Left lung (tissue), 10 donors: ENCODE results near the gene KIAA1549. TPM values are rescaled to one million over a fixed set of nuclear protein-coding genes. Genes with fewer than 3 reads are reported as not detected.

Source experiments
- ATAC-seq: fragments of 200-7000 bp; cut with Tn5 transposase; one replicate; pipeline ENCODE4 v1.9.1; 2020; ENCODE audit warnings: moderate library complexity
- DNase-seq, 4 donors: peaks; one replicate each; pipeline ENCODE4 v3.0.0-alpha.2; 2013 to 2020
- H3K27ac ChIP-seq, 2 donors: fragments of 200-600 bp; sonication (generic) in 1 of 2; one replicate each; pipeline versions ENCODE4 v1.5.0 to v1.8.0; 2020 to 2021
- H3K27me3 ChIP-seq, 2 donors: fragments of 200-600 bp; sonication (generic) in 1 of 2; one replicate each; pipeline versions ENCODE4 v1.5.0 to v1.8.0; 2020 to 2021
- H3K36me3 ChIP-seq, 2 donors: fragments of 200-600 bp; sonication (generic) in 1 of 2; one replicate each; pipeline versions ENCODE4 v1.5.0 to v1.8.0; 2020 to 2021
- H3K4me1 ChIP-seq, 2 donors: fragments of 200-600 bp; one replicate each; pipeline ENCODE4 v1.8.0; 2021
- H3K4me3 ChIP-seq, 2 donors: fragments of 200-600 bp; sonication (generic) in 1 of 2; one replicate each; pipeline versions ENCODE4 v1.5.0 to v1.8.0; 2020 to 2021; ENCODE audit warnings: mild to moderate bottlenecking in 1 of 2
- H3K9me3 ChIP-seq, 2 donors: fragments of 200-600 bp; sonication (generic) in 1 of 2; one replicate each; pipeline versions ENCODE4 v1.5.0 to v1.8.0; 2020 to 2021
- CTCF ChIP-seq, 2 donors: fragments of 200-600 bp; sonication (generic) in 1 of 2; IDR thresholded peaks; one replicate each; pipeline versions ENCODE4 v1.5.0 to v1.8.0; 2021; ENCODE audit warnings: antibody characterized with exemption in 2 of 2
- intact Hi-C, 2 donors: fragments of 100-400 bp; cut with DNase I; formaldehyde crosslinking; loops; one replicate each; pipeline versions ENCODE4 v1.11.2 to v1.14.2; 2022
- polyA plus RNA-seq, 6 donors: library from polyadenylated mRNA; unstranded; fragments of 120-200 nt; gene quantifications; one replicate each; pipeline ENCODE4 v1.2.1, GENCODE V29; 2013; ENCODE audit not compliant: insufficient read length in 6 of 6
- total RNA-seq, 2 donors: library from RNA; stranded (reverse); fragmentation: NEBNext Ultra II Directional; extraction: Animal tissue kit (Norgen Biotek cat#: 25700); gene quantifications; one replicate each; pipeline ENCODE4 v1.2.1, GENCODE V29; 2021
- donor health status: DM: no; HTN: yes; CAD: no.
- donor health status: DM: no; HTN: no; CAD: no.

Gene KIAA1549
- total and polyA plus RNA-seq, 8 donors, result 4.1 to 16.9 (median 14.9) TPM

- Histone ChIP-seq H3K27me3 (no peaks in the 10 kb centered on the region), H3K4me1 (no peaks in the 10 kb centered on the region), H3K36me3 (no peaks in the 10 kb centered on the region), H3K4me3 (no peak overlapping the region), H3K27ac (no peak overlapping the region), H3K9me3 (no peaks in the 10 kb centered on the region)
- intact Hi-C loops, result no loop called here
- DNase-seq, result no peak
- no peak for ATAC-seq
- TF ChIP-seq CTCF (IDR thresholded peaks at IDR 0.05), result no peak
Measured at GRCh38 chr7:138834583-138834982, 146.6 kb downstream of the KIAA1549 start.

- no peaks in the 10 kb centered on the region for H3K36me3 ChIP-seq
- no peak for TF ChIP-seq CTCF (IDR thresholded peaks at IDR 0.05)
- H3K9me3 ChIP-seq, result no peaks in the 10 kb centered on the region
- H3K27ac ChIP-seq, result no peak overlapping the region
- ATAC-seq, result no peak
- intact Hi-C loops, result no loop called here
- no peaks in the 10 kb centered on the region for H3K27me3 ChIP-seq
- DNase-seq, result no peak
- no peak overlapping the region for H3K4me3 ChIP-seq
- H3K4me1 ChIP-seq, result no peaks in the 10 kb centered on the region
Measured at GRCh38 chr7:138833596-138833995, 147.6 kb downstream of the KIAA1549 start.

- Histone ChIP-seq H3K36me3 (no peaks in the 10 kb centered on the region), H3K9me3 (no peaks in the 10 kb centered on the region), H3K4me3 (no peak overlapping the region), H3K27me3 (no peaks in the 10 kb centered on the region), H3K27ac (no peak overlapping the region), H3K4me1 (no peaks in the 10 kb centered on the region)
- DNase-seq (no peak), ATAC-seq (no peak)
- TF ChIP-seq CTCF (IDR thresholded peaks at IDR 0.05), result no peak
- intact Hi-C loops, result no loop called here
Measured at GRCh38 chr7:138832966-138833365, 148.2 kb downstream of the KIAA1549 start.

GRCh38 chr7:138829335-138829734 is 151.9 kb downstream of the KIAA1549 start:
- ATAC-seq, result no peak
- H3K9me3 ChIP-seq, result peaks cover 0 to 7% of the 10 kb centered on the region in 2 donors
- H3K36me3 ChIP-seq, result no peaks in the 10 kb centered on the region
- no peak overlapping the region for H3K27ac ChIP-seq
- no peak for DNase-seq
- no peak overlapping the region for H3K4me3 ChIP-seq
- intact Hi-C loops, result no loop called here
- H3K27me3 ChIP-seq, result no peaks in the 10 kb centered on the region
- no peak for TF ChIP-seq CTCF (IDR thresholded peaks at IDR 0.05)
- no peaks in the 10 kb centered on the region for H3K4me1 ChIP-seq

GRCh38 chr7:138828302-138828701 is 152.9 kb downstream of the KIAA1549 start:
- H3K27ac ChIP-seq, result no peak overlapping the region
- ATAC-seq, result no peak
- no peaks in the 10 kb centered on the region for H3K4me1 ChIP-seq
- no peaks in the 10 kb centered on the region for H3K36me3 ChIP-seq
- H3K4me3 ChIP-seq, result no peak overlapping the region
- H3K27me3 ChIP-seq, result no peaks in the 10 kb centered on the region
- TF ChIP-seq CTCF (IDR thresholded peaks at IDR 0.05), result no peak
- no peak for DNase-seq
- intact Hi-C loops, result no loop called here
- peaks cover 0 to 7% of the 10 kb centered on the region in 2 donors for H3K9me3 ChIP-seq
